ENCODE measurements around the gene AK5.

AK5 gene

GRCh38 chr1:77356136-77356535 is 74.3 kb downstream of the AK5 start:
- DNase-seq, result no peak

DNA sequence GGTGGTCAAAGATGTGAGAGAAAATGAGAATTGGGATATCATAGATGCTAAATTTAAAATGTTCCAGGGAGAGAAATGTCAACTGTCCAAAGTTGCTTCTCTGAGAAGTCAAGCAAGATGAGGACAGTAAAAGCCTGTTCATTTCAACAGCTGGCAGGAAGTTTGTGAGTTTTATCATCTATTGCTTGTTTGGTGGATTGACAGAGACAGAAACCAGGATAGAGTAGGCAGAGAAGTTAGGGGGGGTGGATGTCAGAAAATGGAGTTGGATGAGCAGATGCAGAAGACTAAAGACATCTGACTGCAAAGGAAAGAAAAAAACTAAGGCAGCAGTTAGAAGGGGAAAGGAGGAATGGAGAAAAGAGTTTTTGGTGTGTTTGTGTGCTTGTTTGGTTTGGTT is 78.4 kb downstream of the AK5 start:
- no peak for DNase-seq

- no peak for DNase-seq
These were observed 79.8 kb downstream of the AK5 start for GRCh38 chr1:77361621-77362020.

GRCh38 chr1:77370161-77370560 is 88.3 kb downstream of the AK5 start:
- DNase-seq, result no peak

GRCh38 chr1:77370583-77371306 is 88.9 kb downstream of the AK5 start:
- peak; percentile 34 for DNase-seq

- DNase-seq, result no peak
These were observed 89.6 kb downstream of the AK5 start for GRCh38 chr1:77371396-77371795.

- DNase-seq, result no peak
These were observed 91.9 kb downstream of the AK5 start for GRCh38 chr1:77373702-77374101.

- DNase-seq, result no peak
These were observed 93.7 kb downstream of the AK5 start for GRCh38 chr1:77375541-77375940.

DNA sequence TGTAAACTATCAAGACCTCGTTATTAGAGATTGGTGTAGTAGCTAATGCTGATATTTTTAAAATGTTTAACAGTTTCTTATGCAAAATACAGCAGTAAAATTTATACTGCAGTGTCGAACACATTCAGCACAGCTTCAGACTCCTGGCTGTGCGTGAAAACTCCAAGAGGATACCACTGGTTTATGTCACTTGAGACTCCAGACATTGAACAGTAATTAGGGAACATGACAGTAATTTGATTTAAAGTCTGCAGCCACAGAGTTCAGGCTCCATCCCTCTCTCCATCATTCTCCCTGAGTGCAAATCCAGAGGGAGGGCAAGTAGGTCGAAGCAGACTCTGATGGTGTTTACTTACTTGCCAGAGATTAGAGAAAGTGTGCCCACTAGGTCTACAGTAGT is 94.2 kb downstream of the AK5 start:
- DNase-seq, result no peak

- no peak for DNase-seq
These were observed 97.1 kb downstream of the AK5 start for GRCh38 chr1:77378723-77379535.

DNA sequence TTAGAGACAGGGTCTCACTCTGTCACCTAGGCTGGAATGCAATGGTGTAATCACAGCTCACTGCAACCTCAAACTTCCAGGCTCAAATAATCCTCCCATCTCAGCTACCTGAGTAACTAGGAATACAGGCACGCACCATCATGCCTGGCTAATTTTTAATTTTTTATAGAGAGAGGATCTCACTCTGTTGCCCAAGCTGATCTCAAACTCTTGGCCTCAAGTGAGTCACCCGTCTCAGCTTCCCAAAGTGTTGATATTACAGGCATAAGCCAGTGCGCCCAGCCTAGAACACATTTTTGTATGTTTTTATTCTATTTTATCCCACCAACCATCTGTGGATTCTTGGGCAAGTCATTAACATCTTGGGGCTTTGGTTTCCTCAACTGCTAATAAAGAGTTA is 100.5 kb downstream of the AK5 start:
- DNase-seq, result no peak

DNA sequence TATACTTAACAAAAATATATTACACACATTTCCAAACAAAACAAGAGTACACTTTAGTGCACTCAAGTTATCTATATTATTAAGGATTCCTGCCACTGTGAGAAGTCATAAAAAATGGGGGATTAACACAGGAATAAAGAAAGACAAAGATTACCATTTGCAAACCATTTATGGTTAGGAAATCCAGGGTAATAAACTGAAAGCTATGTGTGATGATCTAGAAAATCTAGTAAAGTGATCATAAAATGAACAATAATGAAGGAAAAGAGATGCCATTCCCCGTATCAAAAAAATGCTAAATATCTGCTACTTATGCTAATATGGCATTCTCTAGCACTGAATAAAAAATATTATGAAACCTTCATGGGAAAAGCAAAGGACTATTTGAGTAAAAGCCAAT is 101.4 kb downstream of the AK5 start:
- DNase-seq, result no peak

GRCh38 chr1:77385551-77385950 is 103.7 kb downstream of the AK5 start:
- no peak for DNase-seq

GRCh38 chr1:77386276-77386675 is 104.5 kb downstream of the AK5 start:
- no peak for DNase-seq

DNA sequence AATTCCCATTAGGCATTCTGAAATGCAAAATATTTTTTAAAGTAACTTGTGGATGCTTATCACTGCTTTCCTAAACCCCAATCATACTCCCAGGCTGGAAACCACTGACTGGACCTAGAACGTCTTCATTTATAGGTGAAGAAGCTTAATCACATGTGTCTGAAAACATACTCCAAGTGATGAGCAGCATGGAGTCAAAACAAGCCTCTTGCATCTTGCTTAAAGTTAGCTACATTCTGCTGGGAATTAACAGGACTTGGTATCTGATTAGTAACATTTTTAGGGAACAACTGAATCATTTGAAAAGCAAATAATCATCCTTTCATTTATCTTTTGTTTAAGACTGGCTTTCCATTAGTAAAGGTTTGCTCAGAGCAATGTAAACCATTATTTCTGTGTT is 105.7 kb downstream of the AK5 start:
- no peak for DNase-seq

DNA sequence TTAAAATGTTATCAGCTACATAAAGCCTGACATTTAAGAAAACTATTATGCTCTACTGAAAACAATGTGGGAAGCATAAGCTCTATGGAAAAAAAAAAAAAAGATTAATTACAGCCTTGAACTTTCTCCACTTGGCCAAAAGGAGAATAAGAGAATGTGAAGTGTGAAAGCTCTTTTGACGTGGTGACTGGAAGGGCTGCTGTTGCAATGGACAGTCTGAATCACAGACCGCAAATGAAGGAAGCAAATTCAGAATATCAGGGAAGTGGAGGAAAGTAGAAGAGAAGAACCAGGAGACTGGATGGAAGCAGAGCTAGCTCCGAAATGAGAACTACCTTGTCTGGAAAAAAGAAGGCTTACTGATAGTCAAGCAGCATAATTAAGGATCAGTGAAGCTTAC is 106.8 kb downstream of the AK5 start:
- DNase-seq, result no peak

GRCh38 chr1:77392486-77392885 is 110.7 kb downstream of the AK5 start:
- DNase-seq, result no peak

GRCh38 chr1:77394166-77394565 is 112.3 kb downstream of the AK5 start:
- DNase-seq, result no peak

DNA sequence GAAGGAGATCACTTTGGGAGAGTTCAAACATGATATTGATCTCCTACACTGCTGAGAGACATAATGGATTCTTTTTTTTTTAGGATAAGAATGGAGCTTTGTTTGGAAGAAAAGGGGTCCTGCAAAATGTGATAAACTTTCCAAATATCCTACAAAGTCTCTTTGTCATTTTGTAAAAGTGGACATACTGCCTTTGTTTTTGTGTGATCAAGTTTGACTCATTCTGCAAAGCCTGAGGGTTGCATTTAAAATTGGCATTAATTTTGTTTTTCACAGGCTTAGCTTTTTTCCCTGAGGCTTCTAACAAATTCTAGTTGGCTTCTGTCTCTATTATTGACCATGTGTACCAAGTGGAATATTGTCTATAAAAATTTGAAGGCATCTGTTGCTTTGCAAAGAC is 113.2 kb downstream of the AK5 start:
- DNase-seq, result no peak

DNA sequence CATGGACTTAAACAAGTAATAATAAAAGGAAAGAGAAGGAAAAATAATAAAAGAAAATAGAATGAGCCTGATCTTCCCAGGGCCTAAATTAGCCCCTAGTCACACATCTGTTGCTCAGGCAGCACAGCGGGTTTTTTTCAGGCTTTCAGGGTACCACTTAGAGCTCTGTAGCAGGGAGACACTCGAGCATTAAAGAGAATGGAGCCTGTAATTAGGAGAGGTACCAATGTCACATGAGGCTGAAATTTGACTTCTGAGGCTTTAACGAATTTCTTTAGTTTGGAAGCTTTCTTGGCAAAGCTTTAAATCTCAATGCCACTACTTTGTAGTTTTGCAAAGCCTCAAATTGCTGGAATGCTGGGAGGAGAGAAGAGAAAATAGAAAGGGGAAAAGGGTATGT is 116.3 kb downstream of the AK5 start:
- no peak for DNase-seq

DNA sequence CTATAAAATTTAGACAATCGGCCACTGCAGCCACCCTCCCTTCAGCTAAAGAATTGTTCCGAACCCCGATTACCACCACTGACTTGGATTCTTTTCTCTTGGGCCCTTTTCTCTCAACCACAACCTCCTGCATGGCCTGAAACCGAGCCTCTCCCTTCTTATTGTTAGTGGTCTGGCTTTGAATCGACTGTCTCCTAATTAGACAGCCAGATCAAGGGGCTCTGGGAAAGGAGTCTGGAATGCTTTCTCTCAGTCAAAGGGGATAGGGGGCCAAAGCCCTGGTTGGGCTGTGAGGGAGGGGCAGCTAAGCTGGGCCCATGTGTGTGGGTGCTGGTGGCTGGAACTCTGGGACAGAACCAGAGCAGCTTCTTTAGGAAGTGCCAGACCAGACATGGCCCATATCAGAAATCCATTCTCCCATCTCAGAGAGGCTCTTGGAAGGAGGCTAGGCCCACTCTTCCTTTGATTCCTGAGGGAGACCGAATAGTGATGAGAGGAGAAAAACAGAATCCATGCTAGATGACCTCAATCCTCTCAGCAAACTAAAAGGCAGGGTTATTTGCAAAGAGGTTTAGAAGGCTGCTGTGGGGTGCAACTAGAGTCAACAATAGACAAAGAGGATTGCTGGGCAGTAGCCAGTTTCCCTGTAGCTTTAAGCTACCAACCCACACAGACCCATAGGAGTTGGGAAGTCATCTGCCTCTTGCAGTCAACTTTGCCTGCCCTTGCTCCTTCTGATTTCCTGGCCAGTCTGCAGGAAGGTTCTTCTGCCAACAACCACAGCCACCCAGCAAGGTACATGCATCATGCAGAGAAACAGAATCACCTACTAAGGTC is 117.6 kb downstream of the AK5 start:
- DNase-seq, result no peak

- DNase-seq, result no peak
These were observed 119.0 kb downstream of the AK5 start for GRCh38 chr1:77400781-77401180.

- DNase-seq, result no peak
These were observed 119.6 kb downstream of the AK5 start for GRCh38 chr1:77401384-77401783.

DNA sequence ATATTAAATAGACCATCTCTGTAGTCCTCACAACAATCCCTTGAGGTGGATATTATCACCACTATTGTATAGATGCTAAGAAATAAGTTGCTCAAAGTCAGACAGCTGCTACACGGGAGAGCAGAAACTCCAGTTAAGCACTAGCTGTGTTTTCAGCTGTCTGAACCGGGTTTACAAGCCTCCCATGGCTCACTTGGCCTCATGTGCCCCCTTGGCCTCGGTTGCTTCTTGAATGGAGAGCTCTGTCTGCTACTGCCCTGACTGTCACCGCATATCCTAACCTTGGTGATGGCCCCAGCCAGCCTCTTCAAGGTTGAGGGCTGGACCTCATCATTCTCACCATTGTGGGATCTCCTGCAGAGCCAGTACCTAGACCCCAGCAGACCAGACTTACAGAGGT is 123.4 kb downstream of the AK5 start:
- DNase-seq, result no peak

All from DMS53 (cell line).